IMR-90 (cell line): ENCODE data around the gene CCDC200. TPM values are rescaled to one million over a fixed set of nuclear protein-coding genes. Genes with fewer than 3 reads are reported as not detected.
A peak's percentile ranks its signal among the peaks of the same experiment; 100 is the strongest.

Source experiments
- ATAC-seq: fragments of 200-7000 bp; cut with Tn5 transposase; 2 replicates; pipeline ENCODE4 v1.9.1; 2020; ENCODE audit warnings: low read depth, mild to moderate bottlenecking, moderate library complexity
- BruUV-seq: library from RNA; stranded (reverse); fragments of 400-500 nt; replicated peaks from 2 replicates; lab custom pipeline; 2021; lab: Mats Ljungman, UMichigan
- CTCF ChIA-PET: fragments of 300-600 bp; formaldehyde crosslinking; extraction: SDS; loops from one replicate; lab custom pipeline; 2021; ENCODE audit warnings: antibody characterized with exemption; lab: Yijun Ruan, JAX
- POLR2A ChIA-PET: fragments of 300-600 bp; sonication (Branson Sonifier 250); formaldehyde crosslinking; loops from one replicate; lab custom pipeline; 2022; ENCODE audit warnings: antibody characterized with exemption; ENCODE audit not compliant: unreplicated experiment; lab: Charles Lee
- DNase-seq: peaks from one replicate; pipeline ENCODE4 v3.0.0; 2013
- H2AFZ ChIP-seq: replicated peaks from 2 replicates; pipeline ENCODE3; 2013; ENCODE audit warnings: low read length, mild to moderate bottlenecking; ENCODE audit not compliant: poor library complexity
- H2AK5ac ChIP-seq: 2 replicates; pipeline ENCODE4 v1.6.1; 2013; ENCODE audit warnings: low read depth, low read length, inconsistent platforms
- H2AK9ac ChIP-seq: replicated peaks from 2 replicates; pipeline ENCODE3; 2013; ENCODE audit warnings: mild to moderate bottlenecking, low read depth, low read length, moderate library complexity; ENCODE audit not compliant: poor library complexity
- H2BK120ac ChIP-seq: 2 replicates; pipeline ENCODE4 v1.6.1; 2013; ENCODE audit warnings: low read depth, low read length, inconsistent platforms
- H2BK15ac ChIP-seq: 3 replicates; pipeline ENCODE4 v1.6.1; 2013; ENCODE audit warnings: low read depth, low read length, inconsistent platforms
- H2BK20ac ChIP-seq: 2 replicates; pipeline ENCODE4 v1.6.1; 2013; ENCODE audit warnings: low read depth, mild to moderate bottlenecking, inconsistent platforms, low read length, moderate library complexity
- H2BK5ac ChIP-seq: 2 replicates; pipeline ENCODE4 v1.6.1; 2013; ENCODE audit warnings: mild to moderate bottlenecking, low read depth, low read length, inconsistent platforms; ENCODE audit not compliant: poor library complexity, severe bottlenecking
- H3K14ac ChIP-seq: replicated peaks from 2 replicates; pipeline ENCODE4 v1.6.1; 2013; ENCODE audit warnings: low read depth, low read length, inconsistent platforms
- H3K18ac ChIP-seq: 2 replicates; pipeline ENCODE4 v1.6.1; 2013; ENCODE audit warnings: low read depth, low read length, control low read depth
- H3K23ac ChIP-seq: 2 replicates; pipeline ENCODE4 v1.6.1; 2013; ENCODE audit warnings: low read depth, low read length, inconsistent platforms
- H3K27ac ChIP-seq: 2 replicates; pipeline ENCODE4 v1.5.1; 2013; ENCODE audit warnings: mild to moderate bottlenecking, control low read depth, low read length; ENCODE audit not compliant: insufficient read depth
- H3K27me3 ChIP-seq: 2 replicates; pipeline ENCODE4 v1.6.1; 2013; ENCODE audit warnings: low read length; ENCODE audit not compliant: control insufficient read depth, insufficient read depth
- H3K36me3 ChIP-seq: 2 replicates; pipeline ENCODE4 v1.6.1; 2013; ENCODE audit warnings: low read length, mixed read lengths; ENCODE audit not compliant: control insufficient read depth, insufficient read depth
- H3K4ac ChIP-seq: 2 replicates; pipeline ENCODE4 v1.6.1; 2013; ENCODE audit warnings: low read depth, low read length, inconsistent platforms
- H3K4me1 ChIP-seq: 2 replicates; pipeline ENCODE4 v1.6.1; 2013; ENCODE audit warnings: low read length, mixed read lengths; ENCODE audit not compliant: control insufficient read depth, insufficient read depth
- H3K4me2 ChIP-seq: 2 replicates; pipeline ENCODE4 v1.6.1; 2013; ENCODE audit warnings: low read depth, mild to moderate bottlenecking, control low read depth, low read length, moderate library complexity
- H3K4me3 ChIP-seq: 2 replicates; pipeline ENCODE4 v1.5.1; 2013; ENCODE audit warnings: low read depth, mild to moderate bottlenecking, control low read depth, low read length, moderate library complexity; ENCODE audit not compliant: insufficient read depth
- H3K56ac ChIP-seq: 2 replicates; pipeline ENCODE4 v1.6.1; 2013; ENCODE audit warnings: low read length, inconsistent platforms; ENCODE audit not compliant: insufficient read depth; ENCODE audit errors: extremely low read depth
- H3K79me1 ChIP-seq, 2 experiments: 2 replicates each; pipeline ENCODE4 v1.6.1; 2013; ENCODE audit warnings: low read length in 2 of 2, inconsistent platforms in 1 of 2, low read depth in 1 of 2
- H3K9ac ChIP-seq: 2 replicates; pipeline ENCODE4 v1.6.1; 2013; ENCODE audit warnings: low read depth, low read length, control low read depth
- H3K9me1 ChIP-seq: 2 replicates; pipeline ENCODE4 v1.6.1; 2013; ENCODE audit warnings: low read length, inconsistent platforms; ENCODE audit not compliant: insufficient read depth
- H3K9me3 ChIP-seq: 2 replicates; pipeline ENCODE4 v1.6.1; 2013; ENCODE audit warnings: low read length; ENCODE audit not compliant: control insufficient read depth, insufficient read depth
- H4K20me1 ChIP-seq: 2 replicates; pipeline ENCODE4 v1.6.1; 2013; ENCODE audit warnings: low read length, inconsistent platforms; ENCODE audit not compliant: insufficient read depth
- H4K5ac ChIP-seq: 2 replicates; pipeline ENCODE4 v1.6.1; 2013; ENCODE audit warnings: mild to moderate bottlenecking, low read depth, low read length, control low read depth
- H4K8ac ChIP-seq, 2 experiments: 2 replicates each; pipeline ENCODE4 v1.6.1; 2013; ENCODE audit warnings: low read depth in 2 of 2, low read length in 2 of 2, control low read depth in 1 of 2, inconsistent platforms in 1 of 2
- H4K91ac ChIP-seq: 2 replicates; pipeline ENCODE4 v1.6.1; 2013; ENCODE audit warnings: low read depth, low read length, inconsistent platforms; ENCODE audit not compliant: insufficient read depth
- BHLHE40 ChIP-seq: fragments of 150-350 bp; IDR thresholded peaks from 2 replicates; pipeline ENCODE4 v1.6.1; 2016; ENCODE audit warnings: mild to moderate bottlenecking, low read depth, low read length
- CEBPB ChIP-seq: IDR thresholded peaks from 2 replicates; pipeline ENCODE4 v1.6.1; 2012; ENCODE audit warnings: low read depth, low read length, improper control_type of control experiment
- CHD1 ChIP-seq: IDR thresholded peaks from 2 replicates; pipeline ENCODE4 v1.6.1; 2012; ENCODE audit warnings: low read depth, low read length, improper control_type of control experiment
- MAFK ChIP-seq: IDR thresholded peaks from 2 replicates; pipeline ENCODE4 v1.6.1; 2012; ENCODE audit warnings: low read depth, low read length, improper control_type of control experiment
- MAZ ChIP-seq: IDR thresholded peaks from 2 replicates; pipeline ENCODE4 v1.6.1; 2012; ENCODE audit warnings: low read depth, mild to moderate bottlenecking, low read length, improper control_type of control experiment, moderate library complexity, borderline replicate concordance
- MXI1 ChIP-seq: IDR thresholded peaks from 2 replicates; pipeline ENCODE4 v1.6.1; 2012; ENCODE audit warnings: low read depth, mild to moderate bottlenecking, low read length, moderate library complexity, borderline replicate concordance
- NFE2L2 ChIP-seq: fragments of 150-350 bp; IDR thresholded peaks from 2 replicates; pipeline ENCODE4 v1.6.1; 2016; ENCODE audit warnings: low read depth, mild to moderate bottlenecking, low read length
- POLR2A ChIP-seq: IDR thresholded peaks from 2 replicates; pipeline ENCODE4 v1.6.1; 2012; ENCODE audit warnings: mild to moderate bottlenecking, low read depth, low read length
- RAD21 ChIP-seq: IDR thresholded peaks from 2 replicates; pipeline ENCODE4 v1.6.1; 2012; ENCODE audit warnings: low read length, improper control_type of control experiment
- RCOR1 ChIP-seq: IDR thresholded peaks from 2 replicates; pipeline ENCODE4 v1.6.1; 2012; ENCODE audit warnings: mild to moderate bottlenecking, low read length, improper control_type of control experiment; ENCODE audit not compliant: insufficient replicate concordance
- RFX5 ChIP-seq: IDR thresholded peaks from 2 replicates; pipeline ENCODE4 v1.8.0; 2012; ENCODE audit warnings: low read depth, mild to moderate bottlenecking, low read length, moderate library complexity
- SMC3 ChIP-seq: fragments of 150-350 bp; IDR thresholded peaks from 2 replicates; pipeline ENCODE4 v1.6.1; 2016; ENCODE audit warnings: low read depth, mild to moderate bottlenecking, antibody characterized with exemption, low read length, moderate library complexity
- WGBS, 2 experiments: methylation state at CpG; one replicate each; pipeline versions ENCODE4 v1.1.5 to v1.1.7; 2013; ENCODE audit warnings: missing lambda C conversion rate in 2 of 2; ENCODE audit not compliant: insufficient read length in 1 of 2; ENCODE audit errors: extremely low coverage in 2 of 2; 5-methylcytosine and 5-hydroxymethylcytosine counted together
- dilution Hi-C: fragments of 300-500 bp; cut with HindIII; formaldehyde crosslinking; loops from one replicate; pipeline ENCODE4 v1.14.3; 2018; ENCODE audit warnings: low sequenced_read_pairs; ENCODE audit not compliant: unreplicated experiment
- in situ Hi-C: fragments of 300-500 bp; cut with MboI; formaldehyde crosslinking; loops from 3 replicates; pipeline ENCODE4 v1.14.3; 2019; ENCODE audit warnings: low sequenced_read_pairs, inconsistent platforms, mixed read lengths
- intact Hi-C: fragments of 100-400 bp; cut with micrococcal nuclease; formaldehyde crosslinking; loops from 2 replicates; pipeline ENCODE4 v1.10.0; 2022
- polyA plus RNA-seq, 3 experiments: library from polyadenylated mRNA; depleted of rRNA; stranded (reverse); fragments of >200 nt; gene quantifications; 2 replicates each; pipeline ENCODE4 v1.2.3, GENCODE V29; 2012; ENCODE audit warnings: low replicate concordance in 1 of 3
- total RNA-seq: library from RNA; depleted of rRNA; stranded (reverse); fragments of >200 nt; gene quantifications from 2 replicates; pipeline ENCODE4 v1.2.3, GENCODE V29; 2012
- TF ChIP-seq, protein P1 (sequence below): conservative IDR thresholded peaks from 2 replicates; pipeline ENCODE4 v1.5.1; 2012; ENCODE audit warnings: mild to moderate bottlenecking, low read depth, low read length, improper control_type of control experiment
- TF ChIP-seq, protein P2 (sequence below): fragments of 150-350 bp; IDR thresholded peaks from 2 replicates; pipeline ENCODE4 v1.6.1; 2017; ENCODE audit warnings: mild to moderate bottlenecking, antibody characterized with exemption, low read length, low read depth
- TF ChIP-seq, protein P3 (sequence below): fragments of 150-350 bp; IDR thresholded peaks from 2 replicates; pipeline ENCODE4 v1.6.1; 2016; ENCODE audit warnings: low read depth, mild to moderate bottlenecking, low read length, moderate library complexity, borderline replicate concordance

CCDC200 gene
- total and polyA plus RNA-seq, 2 of the 4 experiments (the other 2 are of a cell fraction): not detected

DNA sequence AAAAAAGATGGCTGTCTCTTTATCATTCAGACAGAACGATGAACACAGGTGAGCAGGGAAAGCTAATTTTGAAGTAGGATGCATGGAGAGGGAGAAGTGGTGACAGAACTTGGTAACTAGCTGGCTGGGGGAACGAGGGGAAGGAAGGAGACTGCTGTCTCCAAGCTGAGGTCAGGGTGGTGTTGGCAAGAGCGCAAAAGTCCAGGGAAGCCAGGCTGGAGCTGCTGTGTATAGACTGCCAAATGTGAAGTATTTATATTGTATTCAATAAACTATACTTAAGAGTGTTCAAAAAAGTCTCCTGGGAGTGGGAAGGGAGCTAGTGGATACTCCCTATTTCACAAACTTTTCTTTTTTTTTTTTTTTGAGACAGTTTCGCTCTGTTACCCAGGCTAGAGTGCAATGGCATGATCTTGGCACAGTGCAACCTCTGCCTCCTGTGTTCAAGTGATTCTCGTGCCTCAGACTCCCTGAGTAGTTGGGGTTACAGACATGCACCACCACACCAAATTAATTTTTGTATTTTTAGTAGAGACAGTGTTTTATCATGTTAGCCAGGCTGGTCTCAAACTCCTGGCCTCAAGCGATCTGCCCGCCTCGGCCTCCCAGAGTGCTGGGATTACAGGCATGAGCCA lies 8.6 kb downstream of the CCDC200 start:
- Histone ChIP-seq H2BK20ac (no peak overlapping the region), H3K27ac (no peak overlapping the region), H2AK5ac (no peak overlapping the region), H3K23ac (no peak overlapping the region), H4K91ac (no peak overlapping the region), H3K56ac (no peak overlapping the region), H2AFZ (no peak overlapping the region), H3K79me1 (peaks cover 0 to 26% of the 10 kb centered on the region in 2 experiments; a peak in 2 of 4 replicates), H3K18ac (no peak overlapping the region), H3K27me3 (no peaks in the 10 kb centered on the region), H3K14ac (no peak overlapping the region), H3K4me2 (no peak overlapping the region), H4K8ac (no peak overlapping the region), H3K9me3 (no peaks in the 10 kb centered on the region), H4K5ac (no peak overlapping the region), H2BK5ac (no peak overlapping the region), H3K4me1 (no peaks in the 10 kb centered on the region), H3K9me1 (peaks cover 20% of the 10 kb centered on the region), H3K4ac (no peak overlapping the region), H2BK15ac (no peak overlapping the region), H2AK9ac (no peak overlapping the region), H3K9ac (no peak overlapping the region; the same call in 1 of the 2 replicates), H3K36me3 (peaks cover 40% of the 10 kb centered on the region), H4K20me1 (no peaks in the 10 kb centered on the region; the same call in 1 of the 2 replicates), H2BK120ac (no peak overlapping the region), H3K4me3 (no peak overlapping the region)
- intact Hi-C loops (loop anchor here (10.0 kb wide), 1 partner anchor 295 kb away; no protein-coding TSS in a partner anchor), dilution Hi-C loops (no loop called here), in situ Hi-C loops (loop anchor here (25.0 kb wide), 1 partner anchor 92 kb away; no protein-coding TSS in a partner anchor)
- ChIA-PET CTCF (interaction anchor here (0.8 kb wide), 1 partner anchor 399 kb away, joined by 3 read pairs; no protein-coding TSS in a partner anchor), POLR2A (interaction anchor here (0.6 kb wide), 1 partner anchor 540 kb away, joined by 3 read pairs; no protein-coding TSS in a partner anchor)
- ATAC-seq (0 out of 2 replicates have a peak, but pooled peaks have one; percentile 27), DNase-seq (no peak)
- 87% methylated on average over 3 of the region's 8 CpGs; no CpG with 5 or more reads in 1 of the 2 experiments for WGBS, 2 experiments
- no TSS peak for BruUV-seq
- TF ChIP-seq POLR2A: no peak
- TF ChIP-seq RAD21: no peak
- TF ChIP-seq MXI1: no peak
- TF ChIP-seq RCOR1: no peak
- TF ChIP-seq, protein P1, sequence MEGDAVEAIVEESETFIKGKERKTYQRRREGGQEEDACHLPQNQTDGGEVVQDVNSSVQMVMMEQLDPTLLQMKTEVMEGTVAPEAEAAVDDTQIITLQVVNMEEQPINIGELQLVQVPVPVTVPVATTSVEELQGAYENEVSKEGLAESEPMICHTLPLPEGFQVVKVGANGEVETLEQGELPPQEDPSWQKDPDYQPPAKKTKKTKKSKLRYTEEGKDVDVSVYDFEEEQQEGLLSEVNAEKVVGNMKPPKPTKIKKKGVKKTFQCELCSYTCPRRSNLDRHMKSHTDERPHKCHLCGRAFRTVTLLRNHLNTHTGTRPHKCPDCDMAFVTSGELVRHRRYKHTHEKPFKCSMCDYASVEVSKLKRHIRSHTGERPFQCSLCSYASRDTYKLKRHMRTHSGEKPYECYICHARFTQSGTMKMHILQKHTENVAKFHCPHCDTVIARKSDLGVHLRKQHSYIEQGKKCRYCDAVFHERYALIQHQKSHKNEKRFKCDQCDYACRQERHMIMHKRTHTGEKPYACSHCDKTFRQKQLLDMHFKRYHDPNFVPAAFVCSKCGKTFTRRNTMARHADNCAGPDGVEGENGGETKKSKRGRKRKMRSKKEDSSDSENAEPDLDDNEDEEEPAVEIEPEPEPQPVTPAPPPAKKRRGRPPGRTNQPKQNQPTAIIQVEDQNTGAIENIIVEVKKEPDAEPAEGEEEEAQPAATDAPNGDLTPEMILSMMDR: no peak
- TF ChIP-seq RFX5: no peak
- no peak for TF ChIP-seq NFE2L2
- TF ChIP-seq, protein P2, sequence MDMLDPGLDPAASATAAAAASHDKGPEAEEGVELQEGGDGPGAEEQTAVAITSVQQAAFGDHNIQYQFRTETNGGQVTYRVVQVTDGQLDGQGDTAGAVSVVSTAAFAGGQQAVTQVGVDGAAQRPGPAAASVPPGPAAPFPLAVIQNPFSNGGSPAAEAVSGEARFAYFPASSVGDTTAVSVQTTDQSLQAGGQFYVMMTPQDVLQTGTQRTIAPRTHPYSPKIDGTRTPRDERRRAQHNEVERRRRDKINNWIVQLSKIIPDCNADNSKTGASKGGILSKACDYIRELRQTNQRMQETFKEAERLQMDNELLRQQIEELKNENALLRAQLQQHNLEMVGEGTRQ: no peak
- TF ChIP-seq CEBPB: no peak
- no peak for TF ChIP-seq BHLHE40
- no peak for TF ChIP-seq MAZ
- TF ChIP-seq, protein P3, sequence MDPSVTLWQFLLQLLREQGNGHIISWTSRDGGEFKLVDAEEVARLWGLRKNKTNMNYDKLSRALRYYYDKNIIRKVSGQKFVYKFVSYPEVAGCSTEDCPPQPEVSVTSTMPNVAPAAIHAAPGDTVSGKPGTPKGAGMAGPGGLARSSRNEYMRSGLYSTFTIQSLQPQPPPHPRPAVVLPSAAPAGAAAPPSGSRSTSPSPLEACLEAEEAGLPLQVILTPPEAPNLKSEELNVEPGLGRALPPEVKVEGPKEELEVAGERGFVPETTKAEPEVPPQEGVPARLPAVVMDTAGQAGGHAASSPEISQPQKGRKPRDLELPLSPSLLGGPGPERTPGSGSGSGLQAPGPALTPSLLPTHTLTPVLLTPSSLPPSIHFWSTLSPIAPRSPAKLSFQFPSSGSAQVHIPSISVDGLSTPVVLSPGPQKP: no peak
- TF ChIP-seq MAFK: no peak
- no peak for TF ChIP-seq SMC3
- no peak for TF ChIP-seq CHD1
